OCI-LY1 (cell line): Measurements from ENCODE around the gene ELFN2.

Experiments
- EZH2 ChIP-seq: fragments of 200-600 bp; sonication (generic), shearing (Covaris generic); IDR thresholded peaks from 2 replicates; pipeline ENCODE4 v1.8.0; 2017; ENCODE audit warnings: borderline replicate concordance, mixed run types, mild to moderate bottlenecking, antibody characterized with exemption, low read length, moderate library complexity, mixed read lengths
- TF ChIP-seq, protein P1 (sequence below): fragments of 200-600 bp; sonication (generic), shearing (Covaris generic); IDR thresholded peaks from 2 replicates; pipeline ENCODE4 v1.5.1; 2017; ENCODE audit warnings: mild to moderate bottlenecking, antibody characterized with exemption, low read length, moderate library complexity, mixed read lengths

DNA sequence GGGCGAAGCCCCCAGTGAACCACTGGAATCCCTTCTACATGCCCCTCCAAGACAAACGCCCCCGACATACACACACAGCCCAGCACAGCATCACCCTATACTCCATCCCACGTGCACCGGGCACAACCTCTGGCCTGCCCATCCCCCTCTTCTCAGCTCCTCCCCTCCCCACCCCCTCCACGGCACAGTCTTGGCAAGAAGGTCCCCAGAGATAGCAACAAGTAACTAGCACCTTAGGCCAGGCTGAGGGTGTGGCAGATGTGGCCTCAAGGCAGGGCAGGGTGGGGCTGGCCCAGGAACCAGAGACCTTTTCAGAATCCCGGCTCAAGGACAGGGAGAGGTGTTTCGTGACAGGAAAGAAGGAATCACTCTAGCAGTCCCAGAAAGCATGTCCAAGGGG, 90.7 kb downstream of the ELFN2 start:
- TF ChIP-seq, protein P1, sequence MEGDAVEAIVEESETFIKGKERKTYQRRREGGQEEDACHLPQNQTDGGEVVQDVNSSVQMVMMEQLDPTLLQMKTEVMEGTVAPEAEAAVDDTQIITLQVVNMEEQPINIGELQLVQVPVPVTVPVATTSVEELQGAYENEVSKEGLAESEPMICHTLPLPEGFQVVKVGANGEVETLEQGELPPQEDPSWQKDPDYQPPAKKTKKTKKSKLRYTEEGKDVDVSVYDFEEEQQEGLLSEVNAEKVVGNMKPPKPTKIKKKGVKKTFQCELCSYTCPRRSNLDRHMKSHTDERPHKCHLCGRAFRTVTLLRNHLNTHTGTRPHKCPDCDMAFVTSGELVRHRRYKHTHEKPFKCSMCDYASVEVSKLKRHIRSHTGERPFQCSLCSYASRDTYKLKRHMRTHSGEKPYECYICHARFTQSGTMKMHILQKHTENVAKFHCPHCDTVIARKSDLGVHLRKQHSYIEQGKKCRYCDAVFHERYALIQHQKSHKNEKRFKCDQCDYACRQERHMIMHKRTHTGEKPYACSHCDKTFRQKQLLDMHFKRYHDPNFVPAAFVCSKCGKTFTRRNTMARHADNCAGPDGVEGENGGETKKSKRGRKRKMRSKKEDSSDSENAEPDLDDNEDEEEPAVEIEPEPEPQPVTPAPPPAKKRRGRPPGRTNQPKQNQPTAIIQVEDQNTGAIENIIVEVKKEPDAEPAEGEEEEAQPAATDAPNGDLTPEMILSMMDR: no peak
- no peak for TF ChIP-seq EZH2
